Esophagus muscularis mucosa (tissue), 4 donors: ENCODE measurements around the gene LAT.

ENCODE experiments used
- CTCF ChIP-seq, 3 experiments: fragments of 200-600 bp in 2 of 3; fragments of 450-650 bp in 1 of 3; sonication (generic) in 2 of 3; IDR thresholded peaks; one replicate each; pipeline ENCODE4 v1.5.1; 2017 to 2019; ENCODE audit warnings: antibody characterized with exemption in 3 of 3, mild to moderate bottlenecking in 2 of 3, moderate library complexity in 1 of 3
- EP300 ChIP-seq: sonication (generic); formaldehyde crosslinking; IDR thresholded peaks from one replicate; pipeline ENCODE4 v1.6.1; 2017; ENCODE audit warnings: antibody characterized with exemption
- POLR2A ChIP-seq: fragments of 450-650 bp; IDR thresholded peaks from one replicate; pipeline ENCODE4 v1.6.1; 2017; ENCODE audit warnings: antibody characterized with exemption, moderate library complexity, mild to moderate bottlenecking, low read depth

GRCh38 chr16:28983644-28984043 is 1.2 kb upstream of the LAT start:
- TF ChIP-seq CTCF (IDR thresholded peaks at IDR 0.05) = no peak
- no peak for TF ChIP-seq POLR2A
- no peak for TF ChIP-seq EP300
